K562 (cell line): Measurements from ENCODE around the gene ASRGL1. TPM values are rescaled to one million over a fixed set of nuclear protein-coding genes. Genes with fewer than 3 reads are reported as not detected.
A peak's percentile ranks its signal among the peaks of the same experiment; 100 is the strongest.

ENCODE experiments used
- GATA2 ChIP-seq: sonication (generic); formaldehyde crosslinking; IDR thresholded peaks from 2 replicates; pipeline ENCODE4 v1.4.0; 2020; ENCODE audit warnings: mild to moderate bottlenecking, missing genetic modification reagents
- L3MBTL2 ChIP-seq: fragments of 450-650 bp; IDR thresholded peaks from 2 replicates; pipeline ENCODE4 v1.6.1; 2016; ENCODE audit warnings: mild to moderate bottlenecking, moderate library complexity
- MEF2D ChIP-seq: conservative IDR thresholded peaks from 2 replicates; pipeline ENCODE4 v1.6.1; 2016; ENCODE audit warnings: low read depth, missing genetic modification characterization, missing compliant biosample characterization
- MEIS2 ChIP-seq: fragments of 450-650 bp; IDR thresholded peaks from 2 replicates; pipeline ENCODE4 v1.6.1; 2014; ENCODE audit warnings: mild to moderate bottlenecking; ENCODE audit not compliant: partially characterized antibody
- MTA1 ChIP-seq: fragments of 450-650 bp; IDR thresholded peaks from 2 replicates; pipeline ENCODE4 v1.6.1; 2017; ENCODE audit warnings: borderline replicate concordance
- NCOA1 ChIP-seq: fragments of 450-650 bp; IDR thresholded peaks from 2 replicates; pipeline ENCODE4 v1.6.1; 2016; ENCODE audit warnings: low read depth
- NR2C1 ChIP-seq, 2 experiments: fragments of 450-650 bp; IDR thresholded peaks; 2 replicates each; pipeline ENCODE4 v1.6.1; 2017; ENCODE audit warnings: mild to moderate bottlenecking in 2 of 2, antibody characterized with exemption in 1 of 2, inconsistent platforms in 1 of 2, missing compliant biosample characterization in 1 of 2, missing genetic modification characterization in 1 of 2
- REST ChIP-seq, 2 experiments: fragments of 450-650 bp; formaldehyde crosslinking in 1 of 2; IDR thresholded peaks; 2 replicates each; pipeline versions ENCODE4 v1.4.0 to v1.6.1; 2014 to 2020; ENCODE audit warnings: mild to moderate bottlenecking in 2 of 2, borderline replicate concordance in 1 of 2, low read depth in 1 of 2
- SMARCC2 ChIP-seq: fragments of 450-650 bp; IDR thresholded peaks from 2 replicates; pipeline ENCODE4 v1.6.1; 2017; ENCODE audit warnings: antibody characterized with exemption, moderate library complexity, mild to moderate bottlenecking, low read depth
- ZBTB9 ChIP-seq: fragments of 450-650 bp; formaldehyde crosslinking; IDR thresholded peaks from 2 replicates; pipeline ENCODE4 v1.4.0; 2020; ENCODE audit warnings: mild to moderate bottlenecking, moderate library complexity
- ZNF277 ChIP-seq: fragments of 250-450 bp; sonication (Bioruptor Pico); IDR thresholded peaks from 2 replicates; pipeline ENCODE4 v1.8.0; 2022; ENCODE audit warnings: inconsistent platforms, mild to moderate bottlenecking, moderate library complexity, borderline replicate concordance
- ZNF785 ChIP-seq: fragments of 250-450 bp; sonication (Bioruptor Pico); IDR thresholded peaks from 2 replicates; pipeline ENCODE4 v1.4.0; 2020; ENCODE audit warnings: mild to moderate bottlenecking
- polyA plus RNA-seq, 8 experiments: library from polyadenylated mRNA; depleted of rRNA in 4 of 8; stranded (reverse) in 5 of 8; unstranded in 3 of 8; fragments of >200 nt; fragmentation: Nextera tagmentation in 2 of 8; fragmentation: Illumina TruSeq in 1 of 8; extraction: Ambion mirVana in 2 of 8; extraction: Trizol in 1 of 8; gene quantifications; 2 replicates each; pipeline versions ENCODE4 v1.2.1 to v1.2.3, GENCODE V29; 2011 to 2014; ENCODE audit warnings: inconsistent platforms in 1 of 8, missing spikeins in 1 of 8
- total RNA-seq, 7 experiments: library from RNA; depleted of rRNA in 6 of 7; stranded (reverse); fragments of >200 nt in 6 of 7; fragmentation: Illumina TruSeq in 2 of 7; extraction: Trizol in 2 of 7; gene quantifications; 2 replicates each; pipeline versions ENCODE4 v1.2.1 to v1.2.3, GENCODE V29; 2011 to 2021; ENCODE audit warnings: low replicate concordance in 1 of 7

Gene ASRGL1
- total and polyA plus RNA-seq, 9 of the 15 experiments (the other 6 are each of a cell fraction or from before 2014, with no cell fraction given) = 3.1 to 23.0 (median 11.2) TPM

GRCh38 chr11:62398011-62398994 is 61.1 kb downstream of the ASRGL1 start (continued):
- TF ChIP-seq MEIS2 (peak; percentile 33), L3MBTL2 (peak; percentile 76), REST (IDR thresholded peaks at IDR 0.05; ENCODE audit: borderline replicate concordance) (peak; percentile 16; the same call in 1 of the 2 replicates), REST (CRISPR knock-in tag; IDR thresholded peaks at IDR 0.05; ENCODE audit: low read depth) (no peak), ZNF277 (CRISPR knock-in tag) (no peak), ZNF785 (CRISPR knock-in tag) (no peak), GATA2 (CRISPR knock-in tag) (peak; percentile 67; the same call in 1 of the 2 replicates), MEF2D (peak; percentile 79), SMARCC2 (peak; percentile 71; the same call in 1 of the 2 replicates), NCOA1 (peak; percentile 19; the same call in 1 of the 2 replicates), NR2C1 (IDR thresholded peaks at IDR 0.05) (peak; percentile 46; the same call in 1 of the 2 replicates), NR2C1 (tag; IDR thresholded peaks at IDR 0.05) (peak; percentile 56), ZBTB9 (CRISPR knock-in tag) (peak; percentile 43; the same call in 1 of the 2 replicates), MTA1 (peak; percentile 85)
